ENCODE data around the gene SH2D2A. TPM values are rescaled to one million over a fixed set of nuclear protein-coding genes. Genes with fewer than 3 reads are reported as not detected.

The SH2D2A gene
- total RNA-seq, 2 experiments from 2014 or later: 51.6 to 51.8 TPM

DNA sequence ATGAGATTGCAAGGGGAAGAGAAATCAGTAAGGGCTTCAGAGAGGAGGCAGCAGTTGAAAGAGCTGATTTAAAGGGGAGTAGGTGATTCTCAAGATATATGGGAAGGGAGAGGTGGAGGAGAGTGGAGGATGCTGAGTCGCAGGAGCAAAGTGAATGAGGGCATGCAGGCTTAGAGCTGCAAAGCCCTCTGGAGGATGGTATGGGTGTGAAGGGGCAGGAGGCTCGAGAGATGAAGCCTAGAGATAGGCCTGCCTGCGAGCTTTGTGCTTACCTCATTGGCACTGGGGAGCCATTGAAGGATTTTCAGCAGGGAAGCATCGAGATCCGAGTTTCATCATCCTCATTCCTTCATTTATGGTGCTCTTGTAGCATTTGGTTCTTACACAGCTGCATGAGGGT is 15.8 kb upstream of the SH2D2A start:
- H3K27ac Mint-ChIP-seq: no peak overlapping the region
- peaks cover 19% of the 10 kb centered on the region for H3K27me3 Mint-ChIP-seq

DNA sequence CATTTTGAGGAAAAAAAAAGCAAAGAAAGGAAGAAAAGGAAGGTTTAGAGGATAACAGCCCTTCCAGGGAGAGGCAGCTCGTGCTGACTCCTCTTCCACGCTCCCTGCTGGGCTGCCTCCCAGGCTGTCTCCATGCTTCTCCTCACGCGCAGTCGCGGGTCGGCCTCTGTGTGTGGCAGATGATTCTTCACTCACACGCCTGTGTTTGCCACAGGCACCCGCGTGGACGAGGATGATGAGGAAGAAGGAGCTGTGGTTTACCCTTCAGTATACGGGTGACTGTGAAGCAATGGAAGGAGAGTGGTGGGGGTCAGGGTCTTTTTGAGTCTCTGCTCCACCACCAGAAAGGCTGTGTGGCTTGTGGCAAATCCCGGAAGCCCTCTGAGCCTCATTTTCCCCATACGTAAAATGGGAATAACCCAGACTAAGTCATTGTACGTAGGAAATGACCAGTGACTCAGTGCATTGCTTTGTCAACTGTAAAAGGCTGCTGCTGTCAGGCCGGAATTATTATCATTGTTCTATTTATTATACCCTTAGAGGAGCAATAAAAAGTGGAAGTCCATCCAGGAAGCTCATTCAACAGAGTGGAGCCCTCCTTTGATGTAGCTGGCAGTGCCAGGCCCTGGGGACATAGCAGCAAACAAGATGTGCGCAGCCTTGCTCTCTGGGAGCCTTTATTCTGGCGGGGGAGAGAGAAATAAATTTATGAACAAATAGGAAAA is 11.9 kb upstream of the SH2D2A start:
- intact Hi-C loops (cut with DNase I, micrococcal nuclease): no loop called here
- H3K27ac ChIP-seq (ENCODE audit: low read depth in 1 of 2, low read length in 2 of 2): no peak overlapping the region
- Mint-ChIP-seq H3K9me3 (no peaks in the 10 kb centered on the region), H3K4me1 (ENCODE audit: low read depth) (peaks cover under 1% of the 10 kb centered on the region), H3K27me3 (peaks cover 6% of the 10 kb centered on the region), H3K4me3 (no peak overlapping the region), H3K27ac (no peak overlapping the region), H3K36me3 (ENCODE audit: low read depth) (no peaks in the 10 kb centered on the region)
- no peak for DNase-seq
- no peaks in the 10 kb centered on the region for H3K9me3 ChIP-seq (ENCODE audit: control insufficient read depth in 1 of 2, insufficient read depth in 1 of 2, low read length in 2 of 2)
- ChIA-PET POLR2A (no interaction called here), CTCF (interaction anchor here (1.1 kb wide), 1 partner anchor 10 kb away, joined by 4 read pairs; no protein-coding TSS in a partner anchor)
- H3K36me3 ChIP-seq (ENCODE audit: insufficient read depth, low read length): no peaks in the 10 kb centered on the region
- H3K4me3 ChIP-seq (ENCODE audit: low read length): no peak overlapping the region
- H3K4me1 ChIP-seq (ENCODE audit: insufficient read depth, low read length): peaks cover under 1% of the 10 kb centered on the region
- ATAC-seq (ENCODE audit: poor library complexity): no peak
- TF ChIP-seq, protein P1, sequence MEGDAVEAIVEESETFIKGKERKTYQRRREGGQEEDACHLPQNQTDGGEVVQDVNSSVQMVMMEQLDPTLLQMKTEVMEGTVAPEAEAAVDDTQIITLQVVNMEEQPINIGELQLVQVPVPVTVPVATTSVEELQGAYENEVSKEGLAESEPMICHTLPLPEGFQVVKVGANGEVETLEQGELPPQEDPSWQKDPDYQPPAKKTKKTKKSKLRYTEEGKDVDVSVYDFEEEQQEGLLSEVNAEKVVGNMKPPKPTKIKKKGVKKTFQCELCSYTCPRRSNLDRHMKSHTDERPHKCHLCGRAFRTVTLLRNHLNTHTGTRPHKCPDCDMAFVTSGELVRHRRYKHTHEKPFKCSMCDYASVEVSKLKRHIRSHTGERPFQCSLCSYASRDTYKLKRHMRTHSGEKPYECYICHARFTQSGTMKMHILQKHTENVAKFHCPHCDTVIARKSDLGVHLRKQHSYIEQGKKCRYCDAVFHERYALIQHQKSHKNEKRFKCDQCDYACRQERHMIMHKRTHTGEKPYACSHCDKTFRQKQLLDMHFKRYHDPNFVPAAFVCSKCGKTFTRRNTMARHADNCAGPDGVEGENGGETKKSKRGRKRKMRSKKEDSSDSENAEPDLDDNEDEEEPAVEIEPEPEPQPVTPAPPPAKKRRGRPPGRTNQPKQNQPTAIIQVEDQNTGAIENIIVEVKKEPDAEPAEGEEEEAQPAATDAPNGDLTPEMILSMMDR (IDR thresholded peaks at IDR 0.05): no peak
- H3K27me3 ChIP-seq (ENCODE audit: control insufficient read depth in 1 of 2, insufficient read depth in 2 of 2, low read length in 2 of 2): no peaks in the 10 kb centered on the region

More for the DNA sequence above, 15.8 kb upstream of the SH2D2A start:
- Histone ChIP-seq H3K27me3 (ENCODE audit: control insufficient read depth in 1 of 2, insufficient read depth in 2 of 2, low read length in 2 of 2) (no peaks in the 10 kb centered on the region), H3K9me3 (ENCODE audit: control insufficient read depth in 1 of 2, insufficient read depth in 1 of 2, low read length in 2 of 2) (no peaks in the 10 kb centered on the region), H3K27ac (ENCODE audit: low read depth in 1 of 2, low read length in 2 of 2) (no peak overlapping the region), H3K4me3 (ENCODE audit: low read length) (no peak overlapping the region), H3K36me3 (ENCODE audit: insufficient read depth, low read length) (no peaks in the 10 kb centered on the region), H3K4me1 (ENCODE audit: insufficient read depth, low read length) (peaks cover 19% of the 10 kb centered on the region)
- no peaks in the 10 kb centered on the region for H3K36me3 Mint-ChIP-seq (ENCODE audit: low read depth)
- POLR2A ChIA-PET: no interaction called here
- H3K9me3 Mint-ChIP-seq: no peaks in the 10 kb centered on the region
- DNase-seq (no peak), ATAC-seq (ENCODE audit: poor library complexity) (no peak)
- intact Hi-C loops (cut with DNase I, micrococcal nuclease): loop anchor here in 1 of 2 experiments (10.0 kb wide), 1 partner anchor 322 kb away; no protein-coding TSS in a partner anchor
- TF ChIP-seq, protein P1 (IDR thresholded peaks at IDR 0.05): no peak
- peaks cover 14% of the 10 kb centered on the region for H3K4me1 Mint-ChIP-seq (ENCODE audit: low read depth)
- no peak overlapping the region for H3K4me3 Mint-ChIP-seq
- CTCF ChIA-PET: interaction anchor here (1.2 to 3.4 kb wide), 2 partner anchors 18 to 27 kb away, joined by 3 to 11 read pairs; partner anchors contain the start of genes INSRR and NTRK1

DNA sequence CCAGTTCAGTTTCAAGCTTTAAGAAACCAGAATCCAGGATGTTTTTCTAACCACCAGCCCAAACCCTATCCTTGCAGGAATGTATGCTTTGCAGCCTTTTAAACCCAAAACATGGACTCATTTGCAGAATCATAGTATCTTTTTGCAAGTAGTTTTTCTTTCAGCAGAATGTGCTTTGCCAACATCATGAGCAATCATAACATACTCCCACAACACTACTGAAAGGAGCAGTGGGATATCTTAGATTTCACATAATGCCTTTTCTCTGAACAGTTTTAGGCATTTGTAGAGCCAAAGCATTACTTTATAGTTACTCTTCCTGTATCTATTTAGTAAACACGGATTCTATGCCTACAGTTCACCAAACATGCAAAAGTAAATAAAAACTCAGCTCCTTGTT is 10.0 kb upstream of the SH2D2A start:
- H3K36me3 ChIP-seq (ENCODE audit: insufficient read depth, low read length): no peaks in the 10 kb centered on the region
- no peaks in the 10 kb centered on the region for H3K9me3 ChIP-seq (ENCODE audit: control insufficient read depth in 1 of 2, insufficient read depth in 1 of 2, low read length in 2 of 2)
- ChIA-PET CTCF (interaction anchor here (1.6 kb wide), 1 partner anchor 13 kb away, joined by 6 read pairs; no protein-coding TSS in a partner anchor), POLR2A (no interaction called here)
- no peaks in the 10 kb centered on the region for H3K4me1 ChIP-seq (ENCODE audit: insufficient read depth, low read length)
- Mint-ChIP-seq H3K4me3 (no peak overlapping the region), H3K27me3 (no peaks in the 10 kb centered on the region), H3K36me3 (ENCODE audit: low read depth) (no peaks in the 10 kb centered on the region), H3K9me3 (no peaks in the 10 kb centered on the region), H3K27ac (no peak overlapping the region), H3K4me1 (ENCODE audit: low read depth) (no peaks in the 10 kb centered on the region)
- no peak overlapping the region for H3K27ac ChIP-seq (ENCODE audit: low read depth in 1 of 2, low read length in 2 of 2)
- ATAC-seq (ENCODE audit: poor library complexity) (no peak), DNase-seq (no peak)
- H3K4me3 ChIP-seq (ENCODE audit: low read length): no peak overlapping the region
- intact Hi-C loops (cut with DNase I, micrococcal nuclease): no loop called here
- H3K27me3 ChIP-seq (ENCODE audit: control insufficient read depth in 1 of 2, insufficient read depth in 2 of 2, low read length in 2 of 2): no peaks in the 10 kb centered on the region
- TF ChIP-seq, protein P1 (IDR thresholded peaks at IDR 0.05): no peak

Measured in CD4-positive, alpha-beta T cell (primary cell).